Activated T-cell treated with anti-CD3 and anti-CD28 coated beads, Interleukin-2, amount 50 U/mL, for 48 hours (primary cell): Measurements from ENCODE around the gene ARID1B.

Experiments
- DNase-seq, 2 experiments: peaks; one replicate each; pipeline ENCODE4 v3.0.0-alpha.2; 2020

ARID1B gene

DNA sequence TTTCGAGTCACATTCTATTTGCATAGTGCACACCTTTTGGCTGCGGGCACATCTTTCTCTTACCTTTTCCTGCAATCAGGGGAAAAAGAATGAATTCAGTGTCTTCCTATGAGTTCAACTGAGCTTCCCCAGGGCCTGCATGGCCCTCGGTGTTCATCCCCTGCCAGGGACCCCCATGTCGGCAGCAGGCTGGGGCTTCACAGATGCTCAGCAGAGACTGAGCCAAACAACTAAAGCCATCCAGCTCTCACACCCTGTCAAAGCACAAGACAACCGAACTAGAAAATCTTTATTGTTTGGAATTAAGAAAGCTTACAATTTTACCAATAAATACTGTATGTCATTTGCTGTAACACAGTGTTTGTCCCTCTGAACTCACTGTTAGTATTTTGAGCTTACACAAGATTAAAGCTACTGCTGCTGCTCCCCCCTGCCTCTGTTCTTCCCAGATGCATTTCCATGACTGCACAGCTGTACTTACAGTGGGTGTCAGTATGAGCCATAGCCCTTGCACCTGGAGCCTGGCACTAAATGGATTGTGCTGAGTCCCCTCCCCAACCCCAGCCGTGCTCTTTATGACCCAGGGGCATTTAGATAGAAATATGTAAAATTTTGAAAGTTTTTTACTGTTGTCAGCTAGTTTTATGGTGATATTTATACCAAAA lies 340.4 kb downstream of the ARID1B start:
- DNase-seq, result no peak

DNA sequence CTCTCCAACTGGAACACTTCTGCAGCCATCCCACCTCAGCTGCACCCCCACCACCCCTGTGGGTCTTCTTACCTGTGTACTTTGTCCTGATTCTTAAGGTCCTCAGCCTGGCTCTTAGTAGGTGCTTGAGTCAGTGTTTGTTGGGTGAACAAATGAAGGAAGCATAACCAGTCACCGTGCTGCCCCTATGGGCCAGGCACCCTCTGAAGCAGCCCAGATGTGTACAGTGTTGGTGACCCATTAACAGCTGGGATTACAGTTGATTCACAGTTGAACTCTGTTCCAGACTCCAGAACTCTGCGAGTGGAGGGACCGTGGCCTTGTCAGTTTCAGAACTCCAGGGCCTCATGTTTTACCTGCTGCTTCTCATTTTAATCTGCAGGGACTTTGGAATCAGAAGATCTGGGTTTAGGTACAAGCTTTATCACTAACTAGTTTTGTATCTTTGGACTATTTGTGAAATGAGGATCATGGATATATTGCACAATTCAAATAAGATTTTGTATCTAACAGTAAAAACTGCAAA lies 342.4 kb downstream of the ARID1B start:
- DNase-seq, result no peak

DNA sequence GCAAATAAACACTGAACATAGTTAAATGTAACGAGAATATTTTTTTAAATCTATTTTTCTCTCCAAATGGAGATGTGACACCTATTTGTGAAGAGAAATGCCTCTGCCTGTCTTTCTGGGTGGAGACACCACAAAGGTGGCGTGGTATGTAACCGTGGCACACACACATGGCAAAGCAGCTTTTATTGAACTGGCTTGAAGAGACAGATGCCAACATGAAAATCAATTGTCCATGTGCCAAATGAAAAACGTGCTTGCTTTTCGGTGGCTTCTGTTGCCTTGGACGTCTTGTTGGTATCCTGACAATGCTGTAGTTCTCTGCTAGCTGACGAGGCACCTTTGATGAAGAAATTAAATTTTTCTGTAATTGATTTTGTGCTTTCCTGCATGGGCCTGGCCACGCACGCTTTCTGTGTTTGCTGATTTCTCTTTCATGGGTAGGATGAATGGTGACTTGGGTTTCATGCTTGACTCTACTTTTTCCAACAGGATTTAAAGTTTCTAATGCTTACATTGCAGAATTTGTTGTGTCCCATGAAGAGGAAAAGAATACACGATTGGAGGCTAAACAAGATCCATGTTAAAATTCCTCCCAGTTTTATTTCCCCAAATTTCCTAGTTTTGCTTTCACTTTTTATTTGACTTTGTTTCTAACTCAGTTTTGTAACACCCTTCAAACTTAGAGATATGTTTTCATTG lies 343.5 kb downstream of the ARID1B start:
- DNase-seq, result no peak

- no peak for DNase-seq
These were observed 344.7 kb downstream of the ARID1B start for GRCh38 chr6:157121897-157122296.

GRCh38 chr6:157123234-157123633 lies 346.1 kb downstream of the ARID1B start:
- DNase-seq, result no peak

DNA sequence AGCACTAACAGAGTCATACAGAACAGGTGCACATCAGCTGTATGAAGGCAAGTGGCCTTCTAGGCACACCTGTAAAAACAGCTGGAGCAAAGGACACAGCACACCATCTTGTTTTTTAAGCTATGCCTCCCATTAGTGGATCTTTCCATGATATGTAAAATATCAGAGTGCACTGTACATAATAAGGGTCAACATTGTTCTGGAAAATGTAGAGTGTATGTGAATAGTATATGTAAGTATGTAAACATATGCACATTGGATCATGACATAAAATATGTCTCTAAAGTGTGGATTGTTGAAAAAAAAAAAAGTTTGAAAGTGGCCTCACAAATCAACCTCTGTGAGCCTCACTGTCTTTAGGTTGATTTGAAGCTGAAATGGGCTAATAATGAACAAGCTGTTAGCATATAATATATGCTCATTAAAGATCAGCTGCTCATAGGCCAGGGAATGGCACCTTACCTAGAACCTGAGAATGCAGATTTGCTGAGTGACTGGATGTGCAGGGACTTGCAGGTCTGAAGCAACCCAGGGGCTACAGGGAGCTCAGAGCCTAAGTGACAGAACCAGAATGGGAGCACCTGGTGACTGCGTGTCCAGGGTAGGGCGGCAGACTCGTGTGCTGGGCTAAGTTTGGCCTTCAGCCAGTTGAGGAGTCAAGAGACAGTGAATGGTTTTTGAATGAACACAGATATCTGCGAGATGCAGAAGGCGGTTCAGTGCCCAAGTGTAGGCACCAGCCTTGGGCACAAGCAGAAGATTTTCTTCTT lies 347.5 kb downstream of the ARID1B start:
- DNase-seq, result no peak

- DNase-seq, result no peak
These were observed 348.4 kb downstream of the ARID1B start for GRCh38 chr6:157125531-157125930.

GRCh38 chr6:157126183-157127098 lies 349.3 kb downstream of the ARID1B start:
- no peak for DNase-seq

DNA sequence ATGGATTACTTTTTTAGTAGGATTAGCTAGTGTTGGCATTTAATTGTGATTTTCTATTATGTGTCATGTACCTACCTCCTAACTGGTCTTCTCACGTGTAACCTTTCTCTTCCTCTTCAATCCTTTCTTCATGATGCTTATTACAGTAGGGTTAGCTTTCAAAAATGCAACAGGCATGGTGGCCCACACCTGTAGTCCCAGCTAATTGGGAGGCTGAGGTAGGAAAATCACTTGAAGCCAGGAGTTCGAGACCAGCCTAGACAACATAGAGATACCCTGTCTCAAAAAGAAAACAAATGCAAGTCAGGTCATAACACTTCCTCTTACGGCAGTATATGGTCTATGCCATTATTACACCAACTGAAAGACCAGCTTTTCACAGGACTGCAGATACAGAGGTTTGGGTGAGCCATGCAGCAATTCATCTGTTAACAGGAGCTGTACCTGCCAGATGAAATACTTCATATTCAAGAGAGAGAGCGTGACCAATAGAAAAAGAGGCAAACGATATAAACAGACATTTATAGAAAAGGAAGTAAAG lies 351.1 kb downstream of the ARID1B start:
- DNase-seq, result no peak

GRCh38 chr6:157131250-157131649 lies 354.1 kb downstream of the ARID1B start:
- DNase-seq, result no peak

GRCh38 chr6:157133856-157134255 lies 356.7 kb downstream of the ARID1B start:
- DNase-seq, result no peak

DNA sequence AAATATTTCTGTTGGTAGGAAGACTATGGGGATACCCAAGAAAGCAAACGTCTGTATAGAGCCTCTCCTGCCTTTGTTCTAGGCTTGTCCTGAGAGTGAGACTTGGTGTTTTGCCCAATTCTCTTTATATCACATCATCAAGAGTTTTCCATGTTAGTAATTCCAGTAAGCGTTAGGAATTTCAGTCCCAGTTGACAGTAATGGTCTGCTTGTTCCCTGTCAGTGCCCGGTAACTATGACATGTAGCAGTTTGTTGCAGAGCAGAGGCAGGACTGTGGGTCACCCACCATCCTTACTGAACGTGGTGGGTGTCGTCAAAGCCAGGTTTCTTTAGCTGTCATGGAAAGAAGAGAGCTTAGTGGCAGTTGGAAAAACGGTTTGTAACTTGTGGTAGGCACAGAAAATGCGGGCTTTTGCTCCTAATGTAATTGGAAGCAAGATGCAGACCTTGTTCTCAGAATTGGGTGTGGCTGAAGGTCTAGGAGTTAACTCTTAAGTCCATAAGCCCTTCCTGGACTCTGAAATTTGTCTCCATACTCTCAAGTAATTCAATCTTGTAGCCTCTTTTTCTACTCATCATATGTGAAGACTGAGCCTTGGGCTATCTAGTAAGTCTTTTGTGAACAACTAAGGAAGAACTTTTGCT lies 357.3 kb downstream of the ARID1B start:
- DNase-seq, result no peak

- no peak for DNase-seq
These were observed 358.5 kb downstream of the ARID1B start for GRCh38 chr6:157135691-157136090.

GRCh38 chr6:157137501-157137900 lies 360.3 kb downstream of the ARID1B start:
- DNase-seq, result no peak

DNA sequence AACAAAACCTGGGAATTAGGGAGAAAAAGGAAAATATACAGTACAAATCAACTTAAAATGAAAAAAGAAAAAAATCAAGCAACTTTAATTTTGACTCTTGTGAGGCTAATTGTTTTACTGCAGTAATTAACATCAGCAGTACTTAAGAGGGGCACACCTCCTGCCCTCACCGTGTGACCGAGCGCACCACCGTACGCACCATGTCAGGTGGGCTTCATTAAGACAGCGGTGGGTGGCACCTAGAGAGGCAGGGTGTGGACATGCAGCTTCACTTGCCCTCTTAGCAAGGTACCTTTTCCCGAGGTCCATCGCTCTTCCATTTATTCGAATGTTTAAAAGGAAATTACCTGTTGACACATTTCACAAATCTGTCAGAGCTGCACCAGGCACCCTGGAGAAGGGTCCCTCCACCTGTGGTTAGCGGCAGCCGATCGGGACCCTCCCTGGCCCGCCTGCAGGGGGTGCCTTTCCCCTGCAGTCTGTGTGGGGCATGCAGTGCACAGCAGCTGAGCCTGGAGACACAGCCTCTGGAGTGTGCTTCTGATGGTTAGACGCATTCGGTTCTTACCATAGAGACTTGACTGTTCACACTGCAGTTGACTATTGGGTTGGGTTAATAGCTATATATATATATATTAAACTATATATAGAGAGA lies 362.0 kb downstream of the ARID1B start:
- DNase-seq, result no peak

DNA sequence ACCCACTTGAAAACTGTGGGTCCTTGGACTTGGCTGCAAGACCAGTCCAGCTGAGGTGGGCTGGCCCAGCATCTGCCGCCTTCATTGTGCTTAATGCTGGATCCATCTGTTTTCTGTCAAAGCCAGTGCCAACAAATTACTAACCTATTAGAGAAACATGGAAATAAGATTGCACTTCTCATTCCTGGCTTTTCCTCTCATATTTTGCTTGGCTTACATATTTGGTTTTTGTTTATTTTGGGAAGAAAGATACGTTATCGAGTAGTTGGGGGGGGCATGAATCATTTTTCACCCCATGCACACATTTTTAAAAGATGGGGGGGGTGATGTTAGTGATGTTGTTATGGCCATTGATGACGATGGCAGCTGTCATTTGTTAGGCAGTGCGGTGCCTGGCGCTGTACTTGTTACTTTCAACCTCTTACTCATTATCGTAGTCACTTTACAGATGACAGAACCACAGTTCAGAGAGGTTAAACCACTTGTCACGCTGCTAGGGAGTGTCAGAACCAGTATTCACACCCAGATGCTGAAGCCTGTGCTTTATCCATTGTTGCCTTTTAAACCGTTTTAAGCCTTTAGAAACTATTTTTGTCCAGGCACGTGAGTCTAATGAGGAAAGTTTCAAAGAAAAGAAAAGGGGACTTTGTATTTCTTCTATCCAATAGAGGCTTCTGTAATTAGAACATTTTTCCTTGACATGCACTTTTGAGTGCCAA lies 366.2 kb downstream of the ARID1B start:
- peak; percentile 44 to 55 for DNase-seq

DNA sequence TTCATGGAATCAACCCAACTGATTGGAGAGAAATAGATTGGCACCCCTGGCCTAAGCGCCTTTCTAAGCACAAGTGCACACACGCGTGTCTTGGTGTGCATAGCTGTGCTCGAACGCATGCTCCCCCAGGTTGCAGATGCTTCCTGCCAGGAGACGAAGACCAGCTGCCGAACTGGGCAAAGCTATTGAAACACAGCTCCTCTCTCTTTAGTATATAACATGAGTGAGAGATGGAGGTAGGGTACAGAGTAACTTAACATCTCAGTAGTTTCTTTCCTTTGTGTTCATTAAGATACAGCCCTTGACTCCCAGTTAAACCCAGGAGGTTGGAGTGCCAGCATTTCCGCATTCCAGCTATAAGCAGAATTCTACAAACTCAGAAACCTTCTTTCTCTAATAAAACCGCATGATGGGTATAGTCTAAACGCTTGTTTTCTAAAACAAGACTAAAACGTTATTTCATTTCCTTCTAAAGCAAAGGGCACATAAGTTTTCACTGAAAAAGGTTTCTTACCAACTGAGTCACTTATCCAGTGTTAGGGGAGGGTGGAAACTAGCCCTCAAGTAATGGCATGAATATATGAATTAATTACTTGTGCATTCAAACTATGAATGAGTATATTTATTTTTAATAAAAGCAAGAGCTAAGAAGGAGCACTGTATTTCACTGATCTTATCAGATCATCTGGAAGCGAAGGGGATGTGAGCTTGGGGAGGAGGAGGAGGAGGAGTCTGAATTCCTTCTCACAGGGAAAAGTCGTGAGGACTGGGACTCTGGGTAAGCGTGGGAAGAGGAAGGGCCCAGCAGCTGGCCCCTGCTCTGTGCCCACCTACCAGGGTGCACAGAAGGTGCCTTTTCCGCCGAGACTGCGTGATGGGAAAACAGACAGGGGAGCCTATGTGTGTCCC lies 367.0 kb downstream of the ARID1B start:
- DNase-seq, result no peak

DNA sequence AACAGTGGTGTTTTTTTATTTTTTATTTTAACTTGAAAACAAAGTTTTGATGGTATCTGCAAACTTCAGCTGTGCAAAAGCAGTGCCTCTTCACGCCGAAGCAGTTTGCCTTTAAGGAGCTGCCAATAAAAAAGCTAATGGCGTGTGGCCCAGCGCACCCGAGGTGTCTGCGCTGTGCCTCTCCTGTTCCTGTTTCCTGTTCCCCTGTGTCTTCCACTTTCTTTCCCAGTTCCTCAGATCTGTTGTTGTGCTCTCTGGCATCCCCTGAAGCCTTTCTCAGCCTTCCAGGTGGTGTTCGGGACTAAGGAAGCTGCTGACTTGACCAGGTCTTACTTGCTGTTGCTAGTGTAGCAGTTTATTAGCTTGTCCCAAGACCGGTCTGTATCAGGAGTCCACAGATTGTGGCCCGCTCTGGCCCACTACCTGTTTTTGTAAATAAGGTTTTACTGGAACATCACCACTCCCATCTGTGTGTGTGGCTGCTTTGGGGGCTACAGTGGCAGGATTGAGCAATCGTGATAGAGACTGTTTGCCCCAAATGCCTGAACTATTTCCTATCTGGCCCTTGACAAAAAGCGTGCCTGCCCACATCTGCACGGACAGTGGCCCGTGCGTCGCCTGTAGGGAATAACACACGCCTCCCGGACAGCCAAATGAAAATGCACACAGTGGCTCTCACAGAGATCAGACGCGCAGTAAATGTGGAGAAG lies 367.8 kb downstream of the ARID1B start:
- no peak for DNase-seq
